Liver (tissue), 9 donors: ENCODE data around the gene TLNRD1. TPM values are rescaled to one million over a fixed set of nuclear protein-coding genes. Genes with fewer than 3 reads are reported as not detected.

Source experiments
- DNase-seq: peaks from one replicate; pipeline ENCODE4 v3.0.0-alpha.2; 2017; ENCODE audit warnings: low spot score
- H3K27ac ChIP-seq, 2 donors: one replicate each; pipeline ENCODE4 v1.7.0; 2013; ENCODE audit warnings: inconsistent platforms in 2 of 2, low read length in 2 of 2, control low read depth in 1 of 2, low read depth in 1 of 2, mild to moderate bottlenecking in 1 of 2
- H3K27me3 ChIP-seq, 4 donors: one replicate each; pipeline versions ENCODE4 v1.6.1 to v1.7.0; 2013; ENCODE audit warnings: low read length in 3 of 4, inconsistent platforms in 1 of 4, mild to moderate bottlenecking in 1 of 4, moderate library complexity in 1 of 4; ENCODE audit not compliant: control insufficient read depth in 4 of 4, insufficient read depth in 4 of 4
- H3K36me3 ChIP-seq, 4 donors: one replicate each; pipeline versions ENCODE4 v1.6.1 to v1.7.0; 2013; ENCODE audit warnings: low read length in 3 of 4, mild to moderate bottlenecking in 3 of 4, low read depth in 1 of 4, moderate library complexity in 1 of 4; ENCODE audit not compliant: control insufficient read depth in 4 of 4, insufficient read depth in 3 of 4
- H3K4me1 ChIP-seq, 4 donors: one replicate each; pipeline versions ENCODE4 v1.6.1 to v1.7.0; 2013; ENCODE audit warnings: low read length in 3 of 4, mild to moderate bottlenecking in 3 of 4, moderate library complexity in 1 of 4; ENCODE audit not compliant: control insufficient read depth in 4 of 4, insufficient read depth in 4 of 4
- H3K4me3 ChIP-seq, 3 donors: one replicate each; pipeline versions ENCODE4 v1.6.1 to v1.7.0; 2013; ENCODE audit warnings: low read length in 3 of 3, control low read depth in 1 of 3, low read depth in 1 of 3, mild to moderate bottlenecking in 1 of 3
- H3K9ac ChIP-seq, 2 donors: one replicate each; pipeline ENCODE4 v1.7.0; 2013; ENCODE audit warnings: low read length in 2 of 2, mild to moderate bottlenecking in 2 of 2, moderate library complexity in 2 of 2, control low read depth in 1 of 2, low read depth in 1 of 2
- H3K9me3 ChIP-seq, 4 donors: one replicate each; pipeline versions ENCODE4 v1.6.1 to v1.7.0; 2013; ENCODE audit warnings: low read length in 3 of 4; ENCODE audit not compliant: control insufficient read depth in 4 of 4
- ATF3 ChIP-seq: IDR thresholded peaks from 2 replicates; pipeline ENCODE4 v1.6.1; 2016; ENCODE audit warnings: antibody characterized with exemption
- HNF4A ChIP-seq, 2 donors: conservative IDR thresholded peaks; 2 replicates each; pipeline ENCODE4 v1.6.1; 2016; ENCODE audit warnings: antibody characterized with exemption in 2 of 2, mild to moderate bottlenecking in 2 of 2
- JUND ChIP-seq, 2 donors: IDR thresholded peaks; 2 replicates each; pipeline ENCODE4 v1.6.1; 2016; ENCODE audit warnings: antibody characterized with exemption in 2 of 2
- RAD21 ChIP-seq, 2 donors: IDR thresholded peaks; 2 replicates each; pipeline ENCODE4 v1.6.1; 2016; ENCODE audit warnings: antibody characterized with exemption in 2 of 2, mild to moderate bottlenecking in 2 of 2
- RXRA ChIP-seq, 2 donors: IDR thresholded peaks; 2 replicates each; pipeline ENCODE4 v1.6.1; 2017 to 2018; ENCODE audit warnings: antibody characterized with exemption in 2 of 2, mild to moderate bottlenecking in 1 of 2
- SP1 ChIP-seq: IDR thresholded peaks from 2 replicates; pipeline ENCODE4 v1.6.1; 2018; ENCODE audit warnings: antibody characterized with exemption, mild to moderate bottlenecking
- YY1 ChIP-seq: IDR thresholded peaks from 2 replicates; pipeline ENCODE4 v1.6.1; 2016; ENCODE audit warnings: antibody characterized with exemption, mild to moderate bottlenecking
- WGBS: extraction: QIAGEN DNeasy Blood & Tissue Kit; methylation state at CpG from one replicate; pipeline ENCODE4 v1.1.7; 2013; 5-methylcytosine and 5-hydroxymethylcytosine counted together
- polyA plus RNA-seq, 2 donors: library from polyadenylated mRNA; stranded (reverse) in 1 of 2; unstranded in 1 of 2; fragments of 200-250 nt in 1 of 2; fragments of >200 nt in 1 of 2; fragmentation: Nextera tagmentation in 1 of 2; extraction: Ambion mirVana in 1 of 2; gene quantifications; one replicate each; pipeline versions ENCODE4 v1.2.1 to v1.2.3, GENCODE V29; 2013 to 2015
- total RNA-seq, 2 donors: library from RNA; depleted of rRNA; stranded (reverse); fragments of >200 nt; gene quantifications; one replicate each; pipeline ENCODE4 v1.2.3, GENCODE V29; 2014
- TF ChIP-seq, protein P1 (sequence below): IDR thresholded peaks from 2 replicates; pipeline ENCODE4 v1.6.1; 2016; ENCODE audit warnings: antibody characterized with exemption
- TF ChIP-seq, protein P2 (sequence below): fragments of 150-350 bp; IDR thresholded peaks from 2 replicates; pipeline ENCODE4 v1.5.1; 2017; ENCODE audit warnings: improper control_type of control experiment, low read depth, low read length; ENCODE audit not compliant: missing input control
- TF ChIP-seq, protein P3 (sequence below): IDR thresholded peaks from 2 replicates; pipeline ENCODE4 v1.6.1; 2016; ENCODE audit warnings: antibody characterized with exemption
- donor health status: healthy.
- donor health status: healthy.
- donor health status: healthy.
- donor health status: healthy.
- donor health status: healthy.

The TLNRD1 gene
- total and polyA plus RNA-seq, 4 donors = 1.1 to 5.8 (median 3.2) TPM

- TF ChIP-seq SP1 = no peak
- TF ChIP-seq YY1 = no peak
- TF ChIP-seq JUND (IDR thresholded peaks at IDR 0.05) = no peak
- no peak for TF ChIP-seq ATF3
- TF ChIP-seq, protein P1, sequence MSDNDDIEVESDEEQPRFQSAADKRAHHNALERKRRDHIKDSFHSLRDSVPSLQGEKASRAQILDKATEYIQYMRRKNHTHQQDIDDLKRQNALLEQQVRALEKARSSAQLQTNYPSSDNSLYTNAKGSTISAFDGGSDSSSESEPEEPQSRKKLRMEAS = no peak
- TF ChIP-seq RXRA (IDR thresholded peaks at IDR 0.05) = no peak
- TF ChIP-seq, protein P2, sequence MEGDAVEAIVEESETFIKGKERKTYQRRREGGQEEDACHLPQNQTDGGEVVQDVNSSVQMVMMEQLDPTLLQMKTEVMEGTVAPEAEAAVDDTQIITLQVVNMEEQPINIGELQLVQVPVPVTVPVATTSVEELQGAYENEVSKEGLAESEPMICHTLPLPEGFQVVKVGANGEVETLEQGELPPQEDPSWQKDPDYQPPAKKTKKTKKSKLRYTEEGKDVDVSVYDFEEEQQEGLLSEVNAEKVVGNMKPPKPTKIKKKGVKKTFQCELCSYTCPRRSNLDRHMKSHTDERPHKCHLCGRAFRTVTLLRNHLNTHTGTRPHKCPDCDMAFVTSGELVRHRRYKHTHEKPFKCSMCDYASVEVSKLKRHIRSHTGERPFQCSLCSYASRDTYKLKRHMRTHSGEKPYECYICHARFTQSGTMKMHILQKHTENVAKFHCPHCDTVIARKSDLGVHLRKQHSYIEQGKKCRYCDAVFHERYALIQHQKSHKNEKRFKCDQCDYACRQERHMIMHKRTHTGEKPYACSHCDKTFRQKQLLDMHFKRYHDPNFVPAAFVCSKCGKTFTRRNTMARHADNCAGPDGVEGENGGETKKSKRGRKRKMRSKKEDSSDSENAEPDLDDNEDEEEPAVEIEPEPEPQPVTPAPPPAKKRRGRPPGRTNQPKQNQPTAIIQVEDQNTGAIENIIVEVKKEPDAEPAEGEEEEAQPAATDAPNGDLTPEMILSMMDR = no peak
- TF ChIP-seq, protein P3, sequence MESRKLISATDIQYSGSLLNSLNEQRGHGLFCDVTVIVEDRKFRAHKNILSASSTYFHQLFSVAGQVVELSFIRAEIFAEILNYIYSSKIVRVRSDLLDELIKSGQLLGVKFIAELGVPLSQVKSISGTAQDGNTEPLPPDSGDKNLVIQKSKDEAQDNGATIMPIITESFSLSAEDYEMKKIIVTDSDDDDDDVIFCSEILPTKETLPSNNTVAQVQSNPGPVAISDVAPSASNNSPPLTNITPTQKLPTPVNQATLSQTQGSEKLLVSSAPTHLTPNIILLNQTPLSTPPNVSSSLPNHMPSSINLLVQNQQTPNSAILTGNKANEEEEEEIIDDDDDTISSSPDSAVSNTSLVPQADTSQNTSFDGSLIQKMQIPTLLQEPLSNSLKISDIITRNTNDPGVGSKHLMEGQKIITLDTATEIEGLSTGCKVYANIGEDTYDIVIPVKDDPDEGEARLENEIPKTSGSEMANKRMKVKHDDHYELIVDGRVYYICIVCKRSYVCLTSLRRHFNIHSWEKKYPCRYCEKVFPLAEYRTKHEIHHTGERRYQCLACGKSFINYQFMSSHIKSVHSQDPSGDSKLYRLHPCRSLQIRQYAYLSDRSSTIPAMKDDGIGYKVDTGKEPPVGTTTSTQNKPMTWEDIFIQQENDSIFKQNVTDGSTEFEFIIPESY = no peak
- no peak for TF ChIP-seq HNF4A (conservative IDR thresholded peaks at IDR 0.05)
- Histone ChIP-seq H3K36me3 (peaks cover 1 to 23% (median 17%) of the 10 kb centered on the region in 4 donors), H3K4me3 (no peak overlapping the region), H3K9me3 (no peaks in the 10 kb centered on the region), H3K9ac (no peak overlapping the region), H3K27me3 (no peaks in the 10 kb centered on the region), H3K27ac (no peak overlapping the region), H3K4me1 (no peaks in the 10 kb centered on the region)
- WGBS = 86% methylated on average over 4 of the region's 4 CpGs
- no peak for DNase-seq
Observed at GRCh38 chr15:80976851-80977250, 23.9 kb upstream of the TLNRD1 start.

- 66% methylated on average over 7 of the region's 7 CpGs for WGBS
- H3K4me1 ChIP-seq = no peaks in the 10 kb centered on the region
- H3K27me3 ChIP-seq = no peaks in the 10 kb centered on the region
- TF ChIP-seq, protein P2 = peak; percentile 28
- peak; percentile 57 to 78 for TF ChIP-seq RAD21 (IDR thresholded peaks at IDR 0.05)
- no peak for TF ChIP-seq SP1
- no peak for TF ChIP-seq YY1
- no peak overlapping the region for H3K27ac ChIP-seq
- H3K9me3 ChIP-seq = no peaks in the 10 kb centered on the region
- peaks cover 1 to 23% (median 18%) of the 10 kb centered on the region in 4 donors for H3K36me3 ChIP-seq
- DNase-seq = peak; percentile 61
- H3K4me3 ChIP-seq = no peak overlapping the region
- H3K9ac ChIP-seq = no peak overlapping the region
Observed at GRCh38 chr15:80977627-80978036, 23.1 kb upstream of the TLNRD1 start.
